Measurements from ENCODE around the gene DBP.

GRCh38 chr19:48637948-48638830, 1.0 kb upstream of the DBP start:
- TF ChIP-seq EZH2phosphoT487 (IDR thresholded peaks at IDR 0.05; ENCODE audit: insufficient read depth, low read depth) (no peak), EZH2 (IDR thresholded peaks at IDR 0.05; ENCODE audit: insufficient read depth, poor library complexity, severe bottlenecking) (no peak)

All from GM23248 (cell line).